Transverse colon (tissue), 4 donors: ENCODE results near the gene MAP2K4. TPM values are rescaled to one million over a fixed set of nuclear protein-coding genes. Genes with fewer than 3 reads are reported as not detected.

Source experiments
- DNase-seq: peaks from one replicate; pipeline ENCODE4 v3.0.0-alpha.2; 2019
- H3K27ac ChIP-seq, 4 donors: fragments of 200-600 bp; sonication (generic); 2 replicates each; pipeline ENCODE4 v1.5.1; 2016 to 2018; ENCODE audit warnings: inconsistent platforms in 4 of 4
- H3K27me3 ChIP-seq: fragments of 200-600 bp; sonication (generic); 2 replicates; pipeline ENCODE4 v1.5.1; 2017; ENCODE audit warnings: inconsistent platforms
- H3K36me3 ChIP-seq, 4 donors: fragments of 200-600 bp; sonication (generic); 2 replicates each; pipeline ENCODE4 v1.5.1; 2017 to 2019; ENCODE audit warnings: inconsistent platforms in 4 of 4
- H3K4me1 ChIP-seq, 4 donors: fragments of 200-600 bp; sonication (generic); 2 replicates each; pipeline ENCODE4 v1.5.1; 2017 to 2020; ENCODE audit warnings: inconsistent platforms in 4 of 4
- H3K4me3 ChIP-seq, 4 donors: fragments of 200-600 bp; sonication (generic); 1 replicate in 1 of 4; 2 replicates in 3 of 4; pipeline versions ENCODE4 v1.5.1 to v1.6.1; 2017 to 2019; ENCODE audit warnings: inconsistent platforms in 4 of 4
- H3K9me3 ChIP-seq, 2 donors: fragments of 200-600 bp; sonication (generic); 2 replicates each; pipeline ENCODE4 v1.5.1; 2017 to 2019; ENCODE audit warnings: inconsistent platforms in 2 of 2
- EP300 ChIP-seq: sonication (generic); formaldehyde crosslinking; IDR thresholded peaks from one replicate; pipeline ENCODE4 v1.6.1; 2017; ENCODE audit warnings: antibody characterized with exemption, low read depth
- POLR2A ChIP-seq: fragments of 450-650 bp; IDR thresholded peaks from one replicate; pipeline ENCODE4 v1.6.1; 2016; ENCODE audit warnings: antibody characterized with exemption, mild to moderate bottlenecking, moderate library complexity
- POLR2AphosphoS5 ChIP-seq, 3 donors: sonication (generic); formaldehyde crosslinking; IDR thresholded peaks; one replicate each; pipeline ENCODE4 v1.6.1; 2016; ENCODE audit warnings: antibody characterized with exemption in 3 of 3
- WGBS, 2 donors: methylation state at CpG; one replicate each; pipeline ENCODE4 v1.1.5; 2018; ENCODE audit warnings: low coverage in 1 of 2; 5-methylcytosine and 5-hydroxymethylcytosine counted together
- in situ Hi-C, 4 donors: fragments of 200-750 bp; cut with MboI; loops; one replicate each; pipeline versions ENCODE4 v1.15.0 to v1.15.1; 2017; ENCODE audit warnings: low sequenced_read_pairs in 3 of 4, low pct_ligation_motif_present in 1 of 4, low pct_unique_long_range_greater_than_20kb in 1 of 4
- intact Hi-C: fragments of 100-400 bp; cut with DNase I; formaldehyde crosslinking; loops from one replicate; pipeline ENCODE4 v1.15.1; 2023; ENCODE audit warnings: low total_unique reads
- total RNA-seq, 4 donors: library from RNA; depleted of rRNA; stranded (reverse); fragments of >200 nt; gene quantifications; one replicate each; pipeline ENCODE4 v1.1.0, GENCODE V29; 2016
- TF ChIP-seq, protein P1 (sequence below), 5 experiments: fragments of 200-600 bp in 3 of 5; fragments of 450-650 bp in 2 of 5; sonication (generic) in 3 of 5; IDR thresholded peaks; 1 replicate in 2 of 5; 2 replicates in 3 of 5; pipeline ENCODE4 v1.5.1; 2016 to 2017; ENCODE audit warnings: antibody characterized with exemption in 5 of 5, inconsistent platforms in 3 of 5, mild to moderate bottlenecking in 2 of 5, moderate library complexity in 1 of 5

MAP2K4 gene
- total RNA-seq, 4 donors from 2014 or later, result 6.2 to 24.0 (median 17.8) TPM

DNA sequence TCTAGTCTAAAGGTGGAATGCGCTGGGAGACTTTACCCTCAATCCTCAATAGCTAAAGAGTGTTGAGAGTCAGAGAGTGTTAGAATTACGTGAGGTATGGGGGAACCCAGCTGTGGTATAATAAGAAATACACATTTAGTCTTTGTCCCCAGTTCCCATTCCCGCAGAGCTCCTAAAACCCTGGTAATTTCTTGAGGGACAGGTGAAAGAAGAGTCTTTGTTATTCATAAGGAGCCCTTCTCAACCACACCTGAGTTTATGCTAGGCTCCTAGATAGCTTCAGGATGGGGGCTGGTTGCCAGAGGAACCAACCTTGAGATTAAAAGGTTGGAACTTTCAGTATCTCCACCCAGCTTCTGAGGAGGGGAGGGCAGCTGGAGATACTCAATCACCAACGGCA, 29.2 kb upstream of the MAP2K4 start:
- intact Hi-C loops (loop anchor here (10.0 kb wide), 1 partner anchor 1023 kb away; the partner anchor contains the start of gene ELAC2), in situ Hi-C loops (loop anchor here in 1 of 4 donors (25.0 kb wide), 1 partner anchor 104 kb away; no protein-coding TSS in a partner anchor)
- DNase-seq, result no peak
- Histone ChIP-seq H3K4me3 (no peak overlapping the region), H3K27ac (no peak overlapping the region), H3K4me1 (peaks cover 4 to 26% (median 9%) of the 10 kb centered on the region in 4 donors), H3K36me3 (peaks cover 0 to 9% (median 3%) of the 10 kb centered on the region in 4 donors), H3K27me3 (no peaks in the 10 kb centered on the region), H3K9me3 (no peaks in the 10 kb centered on the region)
- 66 to 83% methylated on average over 3 to 4 of the region's 4 CpGs for WGBS, 2 donors
- no peak for TF ChIP-seq POLR2AphosphoS5 (IDR thresholded peaks at IDR 0.05)

DNA sequence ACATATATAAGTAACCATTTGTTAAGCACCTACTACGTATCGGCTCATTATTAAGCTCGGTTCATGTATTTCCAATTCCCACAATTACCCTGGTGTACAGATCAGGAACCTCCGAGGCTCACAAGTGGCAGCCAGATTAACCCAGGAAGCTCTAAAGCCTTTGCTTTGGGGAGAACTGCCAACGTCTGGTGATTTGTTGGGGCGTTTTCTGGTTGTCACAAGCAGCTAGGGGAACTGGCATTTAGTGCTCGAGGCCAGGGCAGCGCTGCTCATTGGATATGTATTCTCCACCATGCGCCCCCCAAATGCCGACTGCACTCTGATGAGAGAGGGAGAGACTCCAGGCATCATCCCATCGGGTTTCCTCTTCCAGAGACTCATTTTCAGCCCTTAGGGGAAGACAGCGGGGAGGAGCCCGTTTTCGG, 23.9 kb upstream of the MAP2K4 start:
- TF ChIP-seq POLR2A, result no peak
- TF ChIP-seq, protein P1, sequence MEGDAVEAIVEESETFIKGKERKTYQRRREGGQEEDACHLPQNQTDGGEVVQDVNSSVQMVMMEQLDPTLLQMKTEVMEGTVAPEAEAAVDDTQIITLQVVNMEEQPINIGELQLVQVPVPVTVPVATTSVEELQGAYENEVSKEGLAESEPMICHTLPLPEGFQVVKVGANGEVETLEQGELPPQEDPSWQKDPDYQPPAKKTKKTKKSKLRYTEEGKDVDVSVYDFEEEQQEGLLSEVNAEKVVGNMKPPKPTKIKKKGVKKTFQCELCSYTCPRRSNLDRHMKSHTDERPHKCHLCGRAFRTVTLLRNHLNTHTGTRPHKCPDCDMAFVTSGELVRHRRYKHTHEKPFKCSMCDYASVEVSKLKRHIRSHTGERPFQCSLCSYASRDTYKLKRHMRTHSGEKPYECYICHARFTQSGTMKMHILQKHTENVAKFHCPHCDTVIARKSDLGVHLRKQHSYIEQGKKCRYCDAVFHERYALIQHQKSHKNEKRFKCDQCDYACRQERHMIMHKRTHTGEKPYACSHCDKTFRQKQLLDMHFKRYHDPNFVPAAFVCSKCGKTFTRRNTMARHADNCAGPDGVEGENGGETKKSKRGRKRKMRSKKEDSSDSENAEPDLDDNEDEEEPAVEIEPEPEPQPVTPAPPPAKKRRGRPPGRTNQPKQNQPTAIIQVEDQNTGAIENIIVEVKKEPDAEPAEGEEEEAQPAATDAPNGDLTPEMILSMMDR (IDR thresholded peaks at IDR 0.05), result peak in 4 of 5 experiments; percentile 12 to 58 (median 37)
- 0 to 1% methylated on average over 2 to 14 of the region's 14 CpGs for WGBS, 2 donors
- in situ Hi-C loops, result loop anchor here in 1 of 4 donors (25.0 kb wide), 1 partner anchor 109 kb away; no protein-coding TSS in a partner anchor

DNA sequence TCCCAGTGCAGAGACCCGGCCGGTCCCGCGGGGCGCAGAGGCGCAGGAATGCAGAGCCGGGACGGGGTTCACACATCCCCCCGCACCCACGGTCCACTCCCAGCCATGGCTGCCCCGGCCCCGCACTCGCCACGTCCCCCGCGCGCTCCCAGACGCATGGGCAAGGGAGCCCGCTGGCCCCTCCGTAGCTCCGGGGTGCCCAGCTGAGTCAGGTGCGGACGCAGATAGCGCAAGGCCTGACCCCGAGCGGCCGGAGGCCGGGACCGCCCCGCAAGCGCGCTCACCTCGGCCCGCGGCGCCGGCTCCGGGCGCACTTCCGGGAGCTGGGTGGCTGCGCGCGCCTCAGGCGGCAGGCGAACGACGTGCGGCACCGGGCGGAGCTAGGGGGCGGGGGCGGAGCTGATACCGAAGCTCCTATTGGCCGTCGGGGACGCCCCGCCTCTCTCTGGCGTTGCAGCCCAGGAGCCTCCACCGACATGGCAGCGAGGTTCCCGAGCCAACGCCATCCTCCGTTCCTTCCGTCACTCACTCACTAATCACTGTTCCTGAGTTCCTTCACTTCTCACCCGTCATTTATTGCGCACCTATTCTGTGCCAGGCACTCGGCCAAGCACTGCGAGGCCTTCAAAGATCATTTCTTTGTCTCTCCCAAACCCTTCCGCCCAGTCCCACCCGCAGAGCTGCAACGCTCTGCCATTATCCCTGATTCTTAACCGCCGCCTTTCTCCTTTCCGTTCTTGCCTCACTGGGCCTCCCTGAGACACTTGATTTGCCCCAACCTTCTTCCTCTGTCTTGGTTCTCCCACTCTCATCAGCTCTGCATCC, 23.3 kb upstream of the MAP2K4 start, which contains the start of gene ZNF18:
Gene ZNF18, minus strand, starts transcription at position 329 of the 825 bp plus-strand sequence. CDS start 4,646 bp downstream, outside the sequence.
- Histone ChIP-seq H3K36me3 (peaks cover 0 to 3% (median 0%) of the 10 kb centered on the region in 4 donors), H3K4me3 (peak within 1 kb of the TSS; percentile 51 to 87 (median 83)), H3K27ac (peak within 1 kb of the TSS; percentile 90 to 98 (median 96)), H3K4me1 (peaks cover 4 to 14% (median 11%) of the 10 kb centered on the region in 4 donors), H3K9me3 (no peaks in the 10 kb centered on the region), H3K27me3 (no peaks in the 10 kb centered on the region)
- intact Hi-C loops (loop anchor here (10.0 kb wide), 1 partner anchor 1017 kb away; the partner anchor contains the start of gene ELAC2), in situ Hi-C loops (loop anchor here in 1 of 4 donors (25.0 kb wide), 1 partner anchor 110 kb away; no protein-coding TSS in a partner anchor)
- DNase-seq, result peak; percentile 98
- 0 to 1% methylated on average over 6 to 32 of the region's 74 CpGs for WGBS, 2 donors
- TF ChIP-seq EP300 (no peak), POLR2A (peak; percentile 95), POLR2AphosphoS5 (IDR thresholded peaks at IDR 0.05) (peak; percentile 81 to 98 (median 97))
- TF ChIP-seq, protein P1 (IDR thresholded peaks at IDR 0.05), result no peak

More for the DNA sequence above, 23.9 kb upstream of the MAP2K4 start:
- DNase-seq, result peak; percentile 55
- Histone ChIP-seq H3K4me1 (peaks cover 4 to 18% (median 13%) of the 10 kb centered on the region in 4 donors), H3K36me3 (peaks cover 0 to 5% (median 0%) of the 10 kb centered on the region in 4 donors), H3K9me3 (no peaks in the 10 kb centered on the region), H3K27me3 (no peaks in the 10 kb centered on the region), H3K4me3 (peak overlapping the region; percentile 46 to 87 (median 83)), H3K27ac (peak overlapping the region; percentile 90 to 98 (median 96))
- intact Hi-C loops, result loop anchor here (10.0 kb wide), 1 partner anchor 1018 kb away; the partner anchor contains the start of gene ELAC2

DNA sequence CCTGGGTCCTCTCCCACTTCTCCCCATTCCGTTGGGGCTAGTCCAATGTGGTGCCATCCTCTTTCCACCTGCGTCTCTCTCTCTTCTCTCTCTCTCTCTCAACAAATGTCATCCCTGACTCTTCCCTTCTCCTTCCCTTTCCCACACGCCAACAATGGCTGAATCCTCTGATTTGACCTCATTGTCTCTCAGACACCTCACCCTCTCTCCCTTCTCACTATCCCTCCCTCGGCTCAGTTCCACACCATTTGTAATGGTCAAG, 22.8 kb upstream of the MAP2K4 start:
- H3K4me3 ChIP-seq, result peak overlapping the region; percentile 51 to 87 (median 83)
- WGBS, 2 donors, result 63 to 64% methylated on average over 4 of the region's 4 CpGs
- no peaks in the 10 kb centered on the region for H3K27me3 ChIP-seq
- H3K27ac ChIP-seq, result peak overlapping the region; percentile 90 to 98 (median 96)
- in situ Hi-C loops, result loop anchor here in 1 of 4 donors (25.0 kb wide), 1 partner anchor 111 kb away; no protein-coding TSS in a partner anchor
- H3K4me1 ChIP-seq, result peaks cover 4 to 14% (median 11%) of the 10 kb centered on the region in 4 donors
- no peaks in the 10 kb centered on the region for H3K9me3 ChIP-seq
- TF ChIP-seq POLR2AphosphoS5 (IDR thresholded peaks at IDR 0.05) (no peak), POLR2A (no peak), EP300 (no peak)
- TF ChIP-seq, protein P1 (IDR thresholded peaks at IDR 0.05), result no peak
- no peaks in the 10 kb centered on the region for H3K36me3 ChIP-seq
- no peak for DNase-seq
- intact Hi-C loops, result loop anchor here (10.0 kb wide), 1 partner anchor 1017 kb away; the partner anchor contains the start of gene ELAC2
